Testis (tissue), 3 donors: ENCODE measurements around the gene IRX2. TPM values are rescaled to one million over a fixed set of nuclear protein-coding genes. Genes with fewer than 3 reads are reported as not detected.
A peak's percentile ranks its signal among the peaks of the same experiment; 100 is the strongest.

Experiments used
- DNase-seq: peaks from one replicate; pipeline ENCODE4 v3.0.0-alpha.2; 2019
- H3K27ac ChIP-seq, 2 donors: fragments of 200-600 bp; sonication (generic); one replicate each; pipeline ENCODE4 v1.5.1; 2019
- H3K27me3 ChIP-seq: fragments of 200-600 bp; sonication (generic); one replicate; pipeline ENCODE4 v1.5.1; 2019
- H3K36me3 ChIP-seq: fragments of 200-600 bp; sonication (generic); one replicate; pipeline ENCODE4 v1.5.1; 2017; ENCODE audit warnings: low read depth; ENCODE audit errors: missing control alignments
- H3K4me1 ChIP-seq: fragments of 200-600 bp; sonication (generic); one replicate; pipeline ENCODE4 v1.5.1; 2019
- H3K4me3 ChIP-seq, 2 donors: fragments of 200-600 bp; sonication (generic); one replicate each; pipeline ENCODE4 v1.5.1; 2017 to 2019
- H3K9me3 ChIP-seq: fragments of 200-600 bp; sonication (generic); one replicate; pipeline ENCODE4 v1.5.1; 2017
- CTCF ChIP-seq, 3 experiments: fragments of 450-650 bp in 2 of 3; fragments of 200-600 bp in 1 of 3; sonication (generic) in 1 of 3; IDR thresholded peaks; one replicate each; pipeline ENCODE4 v1.5.1; 2016 to 2019; ENCODE audit warnings: antibody characterized with exemption in 3 of 3, mild to moderate bottlenecking in 2 of 3, moderate library complexity in 1 of 3
- POLR2A ChIP-seq: fragments of 450-650 bp; IDR thresholded peaks from one replicate; pipeline ENCODE4 v1.6.1; 2017; ENCODE audit warnings: antibody characterized with exemption, mild to moderate bottlenecking, moderate library complexity
- WGBS, 2 donors: methylation state at CpG; one replicate each; pipeline ENCODE4 v1.1.5; 2018; 5-methylcytosine and 5-hydroxymethylcytosine counted together
- intact Hi-C: fragments of 100-400 bp; cut with DNase I; formaldehyde crosslinking; loops from one replicate; pipeline ENCODE4 v1.15.1; 2023; ENCODE audit warnings: low total_unique reads
- polyA plus RNA-seq: library from polyadenylated mRNA; stranded (reverse); fragments of 350-450 nt; fragmentation: Illumina TruSeq; extraction: RNeasy Lipid Tissue Mini Kit (QIAGEN cat#74804); gene quantifications from one replicate; pipeline ENCODE4 v1.2.3, GENCODE V29; 2014; ENCODE audit warnings: low read depth, low replicate concordance; ENCODE audit not compliant: insufficient read depth
- total RNA-seq, 2 donors: library from RNA; depleted of rRNA; stranded (reverse); fragments of >200 nt; gene quantifications; one replicate each; pipeline ENCODE4 v1.2.3, GENCODE V29; 2016

Gene IRX2
- total and polyA plus RNA-seq, 3 donors from 2014 or later, result 2.8 to 15.1 (median 9.1) TPM

DNA sequence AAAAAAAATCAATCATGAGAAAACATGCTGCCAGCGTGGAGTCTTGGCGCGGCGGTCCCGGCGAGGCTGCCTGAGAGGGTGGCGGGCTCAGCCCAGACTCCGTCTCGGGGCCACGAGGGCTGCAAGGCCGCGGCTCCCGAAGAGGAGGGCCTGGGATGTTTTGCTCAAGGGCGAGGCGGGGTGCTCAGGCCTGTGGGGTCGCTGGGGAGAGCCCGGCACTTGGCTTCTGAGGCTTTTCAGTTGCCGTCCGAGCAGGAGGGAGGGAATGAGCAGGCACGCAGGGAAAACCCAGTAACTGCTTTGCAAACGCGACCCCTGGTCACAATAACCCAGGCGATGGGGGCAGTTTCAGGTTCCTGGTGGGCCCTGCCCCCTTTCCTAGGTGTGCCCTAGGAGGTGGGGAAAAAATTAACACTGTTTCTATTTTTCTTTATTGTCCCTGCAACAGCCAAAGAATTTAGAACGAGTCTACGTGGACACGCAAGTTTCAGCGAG lies 3.2 kb upstream of the IRX2 start:
- Histone ChIP-seq H3K4me1 (peaks cover 8% of the 10 kb centered on the region), H3K9me3 (no peaks in the 10 kb centered on the region), H3K27ac (no peak overlapping the region), H3K27me3 (no peaks in the 10 kb centered on the region), H3K4me3 (peak overlapping the region in 1 of 2 donors; percentile 29), H3K36me3 (no peaks in the 10 kb centered on the region)
- no peak for DNase-seq
- TF ChIP-seq CTCF (IDR thresholded peaks at IDR 0.05), result no peak
- no peak for TF ChIP-seq POLR2A
- WGBS, 2 donors, result 9 to 11% methylated on average over 9 to 27 of the region's 27 CpGs
- intact Hi-C loops, result no loop called here

- no peak for TF ChIP-seq CTCF (IDR thresholded peaks at IDR 0.05)
- no peak for TF ChIP-seq POLR2A
- 3 to 5% methylated on average over 29 of the region's 29 CpGs for WGBS, 2 donors
- Histone ChIP-seq H3K27me3 (no peaks in the 10 kb centered on the region), H3K4me1 (peaks cover 8% of the 10 kb centered on the region), H3K4me3 (no peak overlapping the region), H3K9me3 (no peaks in the 10 kb centered on the region), H3K27ac (no peak overlapping the region), H3K36me3 (no peaks in the 10 kb centered on the region)
- intact Hi-C loops, result no loop called here
- no peak for DNase-seq
These were observed 2.3 kb upstream of the IRX2 start for GRCh38 chr5:2753452-2754420.

DNA sequence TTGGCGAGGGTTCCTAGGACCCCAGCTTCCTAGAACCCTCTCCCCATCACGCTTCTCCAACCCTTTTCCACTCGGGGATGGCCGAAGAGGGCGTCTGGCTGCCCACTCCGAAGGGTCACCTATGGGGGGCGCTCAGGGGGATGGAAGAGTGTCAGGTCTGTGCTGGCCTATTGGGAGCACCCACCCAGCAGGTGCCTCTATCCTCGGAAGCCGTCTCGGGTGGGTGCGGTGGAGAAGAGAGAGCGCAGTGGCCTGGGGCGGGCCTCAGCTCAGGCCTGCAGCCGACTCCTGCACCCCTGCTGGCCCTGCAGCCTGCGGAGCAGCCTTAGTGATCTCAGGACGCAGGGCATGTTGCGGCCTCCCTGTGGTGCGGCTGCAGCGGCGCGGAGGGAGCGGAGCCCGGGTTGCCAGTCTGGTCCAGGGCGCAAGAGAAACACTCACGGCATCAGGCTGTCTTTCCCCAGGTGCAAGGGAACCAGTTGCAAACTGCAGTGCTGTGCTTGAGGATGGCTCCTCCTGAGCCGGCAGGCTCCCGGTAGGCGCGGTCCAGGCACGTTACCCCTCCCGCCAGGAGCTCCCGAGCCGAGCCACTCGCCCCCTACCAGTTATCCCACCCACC lies 1.5 kb upstream of the IRX2 start:
- no peak for TF ChIP-seq CTCF (IDR thresholded peaks at IDR 0.05)
- TF ChIP-seq POLR2A, result no peak
- H3K4me1 ChIP-seq, result peaks cover 8% of the 10 kb centered on the region
- no peak overlapping the region for H3K27ac ChIP-seq
- intact Hi-C loops, result no loop called here
- no peak overlapping the region for H3K4me3 ChIP-seq
- no peaks in the 10 kb centered on the region for H3K9me3 ChIP-seq
- no peak for DNase-seq
- no peaks in the 10 kb centered on the region for H3K27me3 ChIP-seq
- no peaks in the 10 kb centered on the region for H3K36me3 ChIP-seq
- 3 to 5% methylated on average over 33 to 34 of the region's 34 CpGs for WGBS, 2 donors

DNA sequence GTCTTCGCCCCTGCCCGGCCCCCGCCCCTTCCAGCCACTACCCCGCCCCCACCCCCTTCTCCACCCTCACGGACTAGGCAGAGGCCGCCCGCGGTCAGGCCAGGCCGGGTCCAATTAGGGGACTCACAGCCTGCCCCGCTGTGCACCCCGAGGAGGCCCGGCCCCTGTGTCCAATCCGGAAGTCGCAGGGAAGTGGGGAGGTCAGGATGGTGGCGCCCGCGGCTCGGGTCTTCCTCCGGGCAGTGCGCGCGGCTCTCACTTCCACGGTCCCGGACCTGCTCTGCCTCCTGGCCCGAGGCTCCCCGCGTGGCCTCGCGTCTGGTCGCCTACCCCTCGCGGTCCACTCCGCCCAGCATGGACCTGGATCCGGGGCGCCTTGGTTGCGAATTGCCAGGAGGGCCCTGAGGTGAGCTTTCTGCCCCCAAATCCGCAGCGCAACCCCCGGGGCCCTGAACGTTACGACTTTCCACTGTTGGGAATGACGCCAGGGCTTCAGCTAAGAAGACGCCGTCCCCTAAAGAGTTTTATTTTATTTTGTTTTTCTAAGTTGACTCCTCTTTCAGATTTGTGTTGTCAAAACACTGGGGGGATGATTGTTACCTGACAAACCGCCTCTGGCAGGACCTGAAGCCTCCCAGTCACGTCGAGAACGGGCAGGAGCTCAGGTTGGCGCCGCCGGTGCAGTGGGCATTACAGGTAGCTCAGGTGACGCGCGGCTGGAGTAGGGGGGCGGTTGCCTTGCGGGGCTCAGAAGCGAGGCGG lies 763 bp upstream of the IRX2 start:
- no peak overlapping the region for H3K27ac ChIP-seq
- H3K27me3 ChIP-seq, result no peaks in the 10 kb centered on the region
- H3K4me3 ChIP-seq, result peak overlapping the region; percentile 26 to 45
- TF ChIP-seq CTCF (IDR thresholded peaks at IDR 0.05), result no peak
- no peak for TF ChIP-seq POLR2A
- DNase-seq, result no peak
- peaks cover 8% of the 10 kb centered on the region for H3K4me1 ChIP-seq
- intact Hi-C loops, result no loop called here
- H3K9me3 ChIP-seq, result no peaks in the 10 kb centered on the region
- H3K36me3 ChIP-seq, result no peaks in the 10 kb centered on the region
- 2% methylated on average over 28 to 50 of the region's 58 CpGs for WGBS, 2 donors
